GM12878 (cell line): ENCODE data around the gene TIPIN. TPM values are rescaled to one million over a fixed set of nuclear protein-coding genes. Genes with fewer than 3 reads are reported as not detected.
A peak's percentile ranks its signal among the peaks of the same experiment; 100 is the strongest.

Experiments used
- ATAC-seq: fragments of 200-7000 bp; cut with Tn5 transposase; 3 replicates; pipeline ENCODE4 v1.9.1; 2020; ENCODE audit warnings: mild to moderate bottlenecking, moderate library complexity
- BruUV-seq: library from RNA; stranded (reverse); fragments of 400-500 nt; replicated peaks from 2 replicates; lab custom pipeline; 2021; lab: Mats Ljungman, UMichigan
- CTCF ChIA-PET: fragments of 300-600 bp; sonication (Branson Sonifier 250); formaldehyde crosslinking; extraction: SDS; loops from one replicate; lab custom pipeline; 2021; ENCODE audit warnings: inconsistent platforms; lab: Yijun Ruan, JAX
- POLR2A ChIA-PET: fragments of 350-600 bp; formaldehyde crosslinking; extraction: SDS; loops from one replicate; lab custom pipeline; 2021; ENCODE audit warnings: inconsistent platforms; lab: Charles Lee
- RAD21 ChIA-PET: fragments of 300-600 bp; sonication (Branson Sonifier 250); formaldehyde crosslinking; loops from one replicate; lab custom pipeline; 2023; ENCODE audit warnings: antibody characterized with exemption; ENCODE audit not compliant: unreplicated experiment; lab: Charles Lee
- SMC1A ChIA-PET: fragments of 300-600 bp; sonication (Branson Sonifier 250); formaldehyde crosslinking; loops from one replicate; lab custom pipeline; 2023; ENCODE audit not compliant: unreplicated experiment, uncharacterized antibody; lab: Charles Lee
- DNase-seq: peaks from one replicate; pipeline ENCODE4 v3.0.0-alpha.2; 2011; ENCODE audit warnings: low read depth, low spot score
- FAIRE-seq: peaks from 3 replicates; lab custom pipeline; 2011; peaks lifted over from hg19 to GRCh38; lab: Jason Lieb, UNC
- H2AFZ ChIP-seq: 2 replicates; pipeline ENCODE4 v1.6.0; 2011; ENCODE audit warnings: low read depth, low read length, control low read depth; ENCODE audit not compliant: control insufficient read depth
- H3K27ac ChIP-seq: 2 replicates; pipeline ENCODE4 v1.5.1; 2011; ENCODE audit warnings: control low read depth; ENCODE audit not compliant: control insufficient read depth, insufficient read depth
- H3K27me3 ChIP-seq, 2 experiments: replicated peaks in 1 of 2; 2 replicates each; pipeline versions ENCODE4 v1.6.0 to v1.6.1; 2011; ENCODE audit warnings: low read length in 1 of 2; ENCODE audit not compliant: control insufficient read depth in 2 of 2, insufficient read depth in 2 of 2
- H3K36me3 ChIP-seq, 2 experiments: 2 replicates each; pipeline ENCODE4 v1.5.1; 2011; ENCODE audit warnings: low read length in 1 of 2; ENCODE audit not compliant: control insufficient read depth in 2 of 2, insufficient read depth in 2 of 2
- H3K4me1 ChIP-seq: 2 replicates; pipeline ENCODE4 v1.6.1; 2011; ENCODE audit warnings: mild to moderate bottlenecking, low read length, moderate library complexity, mixed read lengths; ENCODE audit not compliant: control insufficient read depth, insufficient read depth
- H3K4me2 ChIP-seq: 2 replicates; pipeline ENCODE4 v1.6.0; 2011; ENCODE audit warnings: control low read depth; ENCODE audit not compliant: control insufficient read depth, insufficient read depth
- H3K4me3 ChIP-seq: fragments of 200-600 bp; sonication (generic); 2 replicates; pipeline ENCODE4 v1.5.1; 2016
- H3K79me2 ChIP-seq: 2 replicates; pipeline ENCODE4 v1.6.0; 2011; ENCODE audit warnings: low read length; ENCODE audit not compliant: control insufficient read depth, insufficient read depth
- H3K9ac ChIP-seq: 2 replicates; pipeline ENCODE4 v1.8.0; 2011; ENCODE audit warnings: low read length, control low read depth, mixed read lengths; ENCODE audit not compliant: control insufficient read depth, insufficient read depth
- H3K9me3 ChIP-seq: replicated peaks from 3 replicates; pipeline ENCODE4 v1.5.1; 2011; ENCODE audit warnings: mild to moderate bottlenecking, low read length; ENCODE audit not compliant: control insufficient read depth, insufficient read depth
- H4K20me1 ChIP-seq: 2 replicates; pipeline ENCODE4 v1.6.0; 2011; ENCODE audit not compliant: control insufficient read depth, insufficient read depth
- BCL11A ChIP-seq: IDR thresholded peaks from 2 replicates; pipeline ENCODE4 v1.6.1; 2011; ENCODE audit warnings: low read depth, low read length
- BCL3 ChIP-seq: IDR thresholded peaks from 2 replicates; pipeline ENCODE4 v1.6.1; 2011; ENCODE audit warnings: borderline replicate concordance, low read depth, mild to moderate bottlenecking, moderate library complexity, low read length; ENCODE audit not compliant: insufficient read depth, poor library complexity, severe bottlenecking
- CBFB ChIP-seq: IDR thresholded peaks from 2 replicates; pipeline ENCODE4 v1.6.1; 2016; ENCODE audit warnings: antibody characterized with exemption, low read depth
- CREM ChIP-seq: IDR thresholded peaks from 2 replicates; pipeline ENCODE4 v1.6.1; 2014; ENCODE audit warnings: antibody characterized with exemption, low read depth
- DPF2 ChIP-seq: fragments of 450-650 bp; IDR thresholded peaks from 2 replicates; pipeline ENCODE4 v1.6.1; 2017; ENCODE audit warnings: mild to moderate bottlenecking
- EED ChIP-seq: sonication (generic); IDR thresholded peaks from 2 replicates; pipeline ENCODE4 v1.6.1; 2016; ENCODE audit warnings: antibody characterized with exemption, low read depth
- HCFC1 ChIP-seq: fragments of 150-350 bp; IDR thresholded peaks from 2 replicates; pipeline ENCODE4 v1.6.1; 2014; ENCODE audit warnings: low read length
- IKZF1 ChIP-seq: fragments of 450-650 bp; conservative IDR thresholded peaks from 2 replicates; pipeline ENCODE4 v1.6.1; 2017; ENCODE audit warnings: antibody characterized with exemption, mild to moderate bottlenecking
- IKZF2 ChIP-seq, 2 experiments: fragments of 450-650 bp; IDR thresholded peaks; 2 replicates each; pipeline ENCODE4 v1.6.1; 2017; ENCODE audit warnings: mild to moderate bottlenecking in 2 of 2, moderate library complexity in 2 of 2
- IRF4 ChIP-seq: IDR thresholded peaks from 2 replicates; pipeline ENCODE4 v1.6.1; 2011; ENCODE audit warnings: low read depth, low read length
- MTA2 ChIP-seq: fragments of 450-650 bp; IDR thresholded peaks from 2 replicates; pipeline ENCODE4 v1.6.1; 2016; ENCODE audit warnings: low read depth, mild to moderate bottlenecking, moderate library complexity
- MYB ChIP-seq: fragments of 150-350 bp; IDR thresholded peaks from 2 replicates; pipeline ENCODE4 v1.6.1; 2014; ENCODE audit warnings: mild to moderate bottlenecking, low read depth, low read length, borderline replicate concordance
- NBN ChIP-seq: fragments of 450-650 bp; IDR thresholded peaks from 2 replicates; pipeline ENCODE4 v1.6.1; 2016
- PAX5 ChIP-seq: IDR thresholded peaks from 2 replicates; pipeline ENCODE4 v1.6.1; 2011; ENCODE audit warnings: low read depth, low read length, borderline replicate concordance
- POU2F2 ChIP-seq: IDR thresholded peaks from 3 replicates; pipeline ENCODE4 v1.6.1; 2011; ENCODE audit warnings: low read depth, mild to moderate bottlenecking, low read length, borderline replicate concordance
- RUNX3 ChIP-seq: IDR thresholded peaks from 2 replicates; pipeline ENCODE4 v1.6.1; 2012; ENCODE audit warnings: low read length, inconsistent platforms
- TCF12 ChIP-seq: IDR thresholded peaks from 2 replicates; pipeline ENCODE4 v1.6.1; 2011; ENCODE audit warnings: low read depth, mild to moderate bottlenecking, low read length
- TCF3 ChIP-seq: IDR thresholded peaks from 2 replicates; pipeline ENCODE4 v1.6.1; 2012; ENCODE audit warnings: low read depth, mild to moderate bottlenecking, low read length, borderline replicate concordance; ENCODE audit not compliant: insufficient read depth
- WGBS: methylation state at CpG from one replicate; pipeline ENCODE4 v1.1.6; 2016; ENCODE audit warnings: low lambda C conversion rate; ENCODE audit not compliant: insufficient replicate concordance, insufficient coverage; ENCODE audit errors: missing lambda C conversion rate; 5-methylcytosine and 5-hydroxymethylcytosine counted together
- in situ Hi-C: fragments of 300-500 bp; cut with MboI; formaldehyde crosslinking; loops from 9 replicates; pipeline ENCODE4 v1.14.3; 2018; ENCODE audit warnings: mixed read lengths
- intact Hi-C: fragments of 100-400 bp; cut with micrococcal nuclease; formaldehyde crosslinking; loops from one replicate; pipeline ENCODE4 v1.14.2; 2022; ENCODE audit not compliant: unreplicated experiment
- polyA plus RNA-seq, 11 experiments: library from polyadenylated mRNA; depleted of rRNA in 4 of 11; unstranded in 6 of 11; stranded (reverse) in 5 of 11; fragments of >200 nt; fragmentation: Nextera tagmentation in 4 of 11; fragmentation: Illumina TruSeq in 1 of 11; extraction: Ambion mirVana in 4 of 11; extraction: Trizol in 1 of 11; gene quantifications; 1 replicate in 1 of 11; 2 replicates in 10 of 11; pipeline versions ENCODE4 v1.2.1 to v1.2.3, GENCODE V29; 2011 to 2016; ENCODE audit warnings: inconsistent platforms in 2 of 11, missing spikeins in 2 of 11, low read depth in 1 of 11
- total RNA-seq, 4 experiments: library from RNA; depleted of rRNA in 3 of 4; stranded (reverse); fragments of >200 nt in 3 of 4; fragmentation: Illumina TruSeq in 1 of 4; extraction: Trizol in 1 of 4; gene quantifications; 2 replicates each; pipeline versions ENCODE4 v1.2.1 to v1.2.3, GENCODE V29; 2013 to 2021
- TF ChIP-seq, protein P1 (sequence below), 3 experiments: IDR thresholded peaks in 2 of 3; conservative IDR thresholded peaks in 1 of 3; 2 replicates each; pipeline ENCODE4 v1.5.1; 2011; ENCODE audit warnings: low read depth in 3 of 3, low read length in 3 of 3, mild to moderate bottlenecking in 3 of 3, control low read depth in 2 of 3, moderate library complexity in 2 of 3, inconsistent platforms in 1 of 3, mixed read lengths in 1 of 3; ENCODE audit not compliant: control insufficient read depth in 2 of 3, insufficient read depth in 1 of 3; ENCODE audit errors: extremely low read depth in 1 of 3
- TF ChIP-seq, protein P2 (sequence below): fragments of 450-650 bp; IDR thresholded peaks from 2 replicates; pipeline ENCODE4 v1.6.1; 2017; ENCODE audit warnings: low read depth, mild to moderate bottlenecking, moderate library complexity

TIPIN gene
- total and polyA plus RNA-seq, 10 of the 15 experiments (the other 5 are each of a cell fraction or from before 2014, with no cell fraction given) = 21.1 to 69.2 (median 47.0) TPM

GRCh38 chr15:66404532-66404931 lies 48.0 kb upstream of the TIPIN start:
- ATAC-seq = peak; percentile 29; the same call in 2 of the 3 replicates
- CTCF ChIA-PET = interaction anchor here (0.6 to 6.0 kb wide), 14 partner anchors 9 to 441 kb away, joined by 3 to 69 read pairs (median 8); partner anchors contain the start of genes MAP2K1 and SNAPC5
- WGBS = 95% methylated on average over 7 of the region's 7 CpGs
- POLR2A ChIA-PET = interaction anchor here (1.0 to 7.6 kb wide), 11 partner anchors 9 to 110 kb away, joined by 3 to 120 read pairs (median 6); partner anchors contain the start of genes MAP2K1, RPL4 and TIPIN
- no TSS peak for BruUV-seq
- Histone ChIP-seq H3K4me1 (peaks cover 67% of the 10 kb centered on the region), H3K36me3 (peaks cover 0 to under 1% of the 10 kb centered on the region in 2 experiments; a peak in 1 of 4 replicates), H3K4me2 (peak overlapping the region; percentile 57), H2AFZ (no peak overlapping the region), H4K20me1 (peaks cover 4% of the 10 kb centered on the region), H3K27me3 (no peaks in the 10 kb centered on the region), H3K9ac (no peak overlapping the region), H3K9me3 (no peaks in the 10 kb centered on the region), H3K79me2 (peaks cover 98% of the 10 kb centered on the region), H3K4me3 (peak overlapping the region; percentile 32; the same call in 1 of the 2 replicates), H3K27ac (peak overlapping the region; percentile 75)
- intact Hi-C loops (loop anchor here (2.0 kb wide), 1 partner anchor 14 kb away; no protein-coding TSS in a partner anchor), in situ Hi-C loops (no loop called here)
- DNase-seq = no peak
- FAIRE-seq = peak; percentile 91
- RAD21 ChIA-PET = interaction anchor here (0.8 to 7.6 kb wide), 9 partner anchors 10 to 94 kb away, joined by 3 to 119 read pairs (median 11); partner anchors contain the start of genes MAP2K1 and SNAPC5
- SMC1A ChIA-PET = interaction anchor here (1.2 to 8.2 kb wide), 12 partner anchors 9 to 483 kb away, joined by 3 to 95 read pairs (median 13); partner anchors contain the start of gene MAP2K1
- TF ChIP-seq RUNX3 (peak; percentile 76), NBN (0 out of 2 replicates have a peak, but pooled peaks have one; percentile 37), BCL11A (no peak), TCF12 (0 out of 2 replicates have a peak, but pooled peaks have one; percentile 24), MTA2 (0 out of 2 replicates have a peak, but pooled peaks have one; percentile 11), IKZF2 (IDR thresholded peaks at IDR 0.05) (peak; percentile 72 to 78; a peak in 3 of 4 replicates), CBFB (0 out of 2 replicates have a peak, but pooled peaks have one; percentile 34), IRF4 (0 out of 2 replicates have a peak, but pooled peaks have one; percentile 42), PAX5 (no peak), BCL3 (no peak), IKZF1 (peak; percentile 83), POU2F2 (0 out of 3 replicates have a peak, but pooled peaks have one; percentile 13), CREM (0 out of 2 replicates have a peak, but pooled peaks have one; percentile 31), HCFC1 (no peak), EED (peak; percentile 89), DPF2 (peak; percentile 42; the same call in 1 of the 2 replicates), MYB (no peak), TCF3 (0 out of 2 replicates have a peak, but pooled peaks have one; percentile 15)
- TF ChIP-seq, protein P1, sequence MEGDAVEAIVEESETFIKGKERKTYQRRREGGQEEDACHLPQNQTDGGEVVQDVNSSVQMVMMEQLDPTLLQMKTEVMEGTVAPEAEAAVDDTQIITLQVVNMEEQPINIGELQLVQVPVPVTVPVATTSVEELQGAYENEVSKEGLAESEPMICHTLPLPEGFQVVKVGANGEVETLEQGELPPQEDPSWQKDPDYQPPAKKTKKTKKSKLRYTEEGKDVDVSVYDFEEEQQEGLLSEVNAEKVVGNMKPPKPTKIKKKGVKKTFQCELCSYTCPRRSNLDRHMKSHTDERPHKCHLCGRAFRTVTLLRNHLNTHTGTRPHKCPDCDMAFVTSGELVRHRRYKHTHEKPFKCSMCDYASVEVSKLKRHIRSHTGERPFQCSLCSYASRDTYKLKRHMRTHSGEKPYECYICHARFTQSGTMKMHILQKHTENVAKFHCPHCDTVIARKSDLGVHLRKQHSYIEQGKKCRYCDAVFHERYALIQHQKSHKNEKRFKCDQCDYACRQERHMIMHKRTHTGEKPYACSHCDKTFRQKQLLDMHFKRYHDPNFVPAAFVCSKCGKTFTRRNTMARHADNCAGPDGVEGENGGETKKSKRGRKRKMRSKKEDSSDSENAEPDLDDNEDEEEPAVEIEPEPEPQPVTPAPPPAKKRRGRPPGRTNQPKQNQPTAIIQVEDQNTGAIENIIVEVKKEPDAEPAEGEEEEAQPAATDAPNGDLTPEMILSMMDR (IDR thresholded peaks at IDR 0.05 in 2 of 3, conservative IDR thresholded peaks at IDR 0.05 in 1 of 3; ENCODE audit: control insufficient read depth in 2 of 3, extremely low read depth in 1 of 3, insufficient read depth in 1 of 3, low read depth in 3 of 3, low read length in 3 of 3) = peak in 1 of 3 experiments; percentile 26; a peak in 1 of 6 replicates
- TF ChIP-seq, protein P2, sequence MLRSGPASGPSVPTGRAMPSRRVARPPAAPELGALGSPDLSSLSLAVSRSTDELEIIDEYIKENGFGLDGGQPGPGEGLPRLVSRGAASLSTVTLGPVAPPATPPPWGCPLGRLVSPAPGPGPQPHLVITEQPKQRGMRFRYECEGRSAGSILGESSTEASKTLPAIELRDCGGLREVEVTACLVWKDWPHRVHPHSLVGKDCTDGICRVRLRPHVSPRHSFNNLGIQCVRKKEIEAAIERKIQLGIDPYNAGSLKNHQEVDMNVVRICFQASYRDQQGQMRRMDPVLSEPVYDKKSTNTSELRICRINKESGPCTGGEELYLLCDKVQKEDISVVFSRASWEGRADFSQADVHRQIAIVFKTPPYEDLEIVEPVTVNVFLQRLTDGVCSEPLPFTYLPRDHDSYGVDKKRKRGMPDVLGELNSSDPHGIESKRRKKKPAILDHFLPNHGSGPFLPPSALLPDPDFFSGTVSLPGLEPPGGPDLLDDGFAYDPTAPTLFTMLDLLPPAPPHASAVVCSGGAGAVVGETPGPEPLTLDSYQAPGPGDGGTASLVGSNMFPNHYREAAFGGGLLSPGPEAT = peak; percentile 78
